KMS-11 (cell line): Measurements from ENCODE around the gene TGOLN2.

Experiments
- H2AFZ ChIP-seq: fragments of 200-600 bp; sonication (generic); 2 replicates; pipeline ENCODE4 v1.6.1; 2016; ENCODE audit warnings: antibody characterized with exemption, mixed run types, low read depth
- H3K27ac ChIP-seq: fragments of 200-600 bp; sonication (generic); 2 replicates; pipeline ENCODE4 v1.6.1; 2016; ENCODE audit warnings: mild to moderate bottlenecking, mixed run types
- H3K27me3 ChIP-seq: fragments of 200-600 bp; sonication (generic); 2 replicates; pipeline ENCODE4 v1.6.1; 2017; ENCODE audit warnings: mild to moderate bottlenecking, low read depth, mixed run types, moderate library complexity; ENCODE audit not compliant: insufficient read depth
- H3K36me3 ChIP-seq: fragments of 200-600 bp; sonication (generic); 2 replicates; pipeline ENCODE4 v1.6.1; 2017; ENCODE audit warnings: mild to moderate bottlenecking, mixed run types; ENCODE audit not compliant: insufficient read depth
- H3K4me1 ChIP-seq: fragments of 200-600 bp; sonication (generic); 2 replicates; pipeline ENCODE4 v1.6.1; 2016; ENCODE audit warnings: mild to moderate bottlenecking, low read depth, mixed run types; ENCODE audit not compliant: poor library complexity, severe bottlenecking
- H3K4me2 ChIP-seq: fragments of 200-600 bp; sonication (generic); 2 replicates; pipeline ENCODE4 v1.7.0; 2016; ENCODE audit warnings: mild to moderate bottlenecking, mixed run types
- H3K4me3 ChIP-seq: fragments of 200-600 bp; sonication (generic); IDR thresholded peaks from 2 replicates; pipeline ENCODE4 v1.6.1; 2017; ENCODE audit warnings: low read depth, low read length, mixed read lengths; ENCODE audit not compliant: insufficient read depth
- H3K79me2 ChIP-seq: fragments of 200-600 bp; sonication (generic); 2 replicates; pipeline ENCODE4 v1.6.1; 2016; ENCODE audit warnings: low read depth, mixed run types; ENCODE audit not compliant: insufficient read depth
- H3K9ac ChIP-seq: fragments of 200-600 bp; sonication (generic); 2 replicates; pipeline ENCODE4 v1.6.1; 2016; ENCODE audit warnings: mild to moderate bottlenecking, mixed run types
- H4K20me1 ChIP-seq: fragments of 200-600 bp; sonication (generic); 2 replicates; pipeline ENCODE4 v1.6.1; 2016; ENCODE audit warnings: mild to moderate bottlenecking, mixed run types; ENCODE audit not compliant: insufficient read depth
- CTCF ChIP-seq: fragments of 200-600 bp; sonication (generic); conservative IDR thresholded peaks from 2 replicates; pipeline ENCODE4 v1.6.1; 2017; ENCODE audit warnings: low read depth, mild to moderate bottlenecking, antibody characterized with exemption, low read length, moderate library complexity, mixed read lengths

Gene TGOLN2

GRCh38 chr2:85283641-85284040, 44.1 kb downstream of the TGOLN2 start:
- no peaks in the 10 kb centered on the region for H3K27me3 ChIP-seq
- no peaks in the 10 kb centered on the region for H4K20me1 ChIP-seq
- H3K4me1 ChIP-seq, result no peaks in the 10 kb centered on the region
- H3K4me3 ChIP-seq, result no peak overlapping the region
- H3K79me2 ChIP-seq, result no peaks in the 10 kb centered on the region
- H3K36me3 ChIP-seq, result no peaks in the 10 kb centered on the region
- TF ChIP-seq CTCF, result no peak
- no peak overlapping the region for H3K27ac ChIP-seq
- no peak overlapping the region for H3K9ac ChIP-seq
- no peak overlapping the region for H2AFZ ChIP-seq
- H3K4me2 ChIP-seq, result no peak overlapping the region

DNA sequence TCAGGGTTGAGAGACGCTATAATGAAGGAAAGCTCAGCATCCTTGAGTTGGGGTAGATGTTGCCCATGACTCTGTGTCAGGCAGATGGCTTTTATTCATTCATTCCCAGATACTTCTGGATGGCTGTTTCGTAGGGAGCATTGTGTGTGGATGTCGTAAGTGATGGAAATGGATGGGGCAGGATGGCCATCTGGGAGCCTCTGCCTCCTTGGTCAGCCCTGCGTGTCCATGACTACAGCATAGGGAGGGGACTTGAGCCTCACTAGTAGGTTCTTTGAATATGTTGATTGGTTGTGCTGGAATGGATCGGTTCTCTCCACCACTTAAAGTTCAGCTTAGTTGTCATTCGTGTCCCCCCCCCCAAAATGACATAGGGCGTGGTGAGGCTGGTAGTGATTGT, 44.9 kb downstream of the TGOLN2 start:
- H4K20me1 ChIP-seq, result no peaks in the 10 kb centered on the region
- H3K36me3 ChIP-seq, result no peaks in the 10 kb centered on the region
- no peak for TF ChIP-seq CTCF
- H3K27me3 ChIP-seq, result no peaks in the 10 kb centered on the region
- H2AFZ ChIP-seq, result no peak overlapping the region
- H3K4me3 ChIP-seq, result no peak overlapping the region
- no peaks in the 10 kb centered on the region for H3K79me2 ChIP-seq
- H3K4me2 ChIP-seq, result no peak overlapping the region
- no peak overlapping the region for H3K27ac ChIP-seq
- H3K4me1 ChIP-seq, result no peaks in the 10 kb centered on the region
- H3K9ac ChIP-seq, result no peak overlapping the region

DNA sequence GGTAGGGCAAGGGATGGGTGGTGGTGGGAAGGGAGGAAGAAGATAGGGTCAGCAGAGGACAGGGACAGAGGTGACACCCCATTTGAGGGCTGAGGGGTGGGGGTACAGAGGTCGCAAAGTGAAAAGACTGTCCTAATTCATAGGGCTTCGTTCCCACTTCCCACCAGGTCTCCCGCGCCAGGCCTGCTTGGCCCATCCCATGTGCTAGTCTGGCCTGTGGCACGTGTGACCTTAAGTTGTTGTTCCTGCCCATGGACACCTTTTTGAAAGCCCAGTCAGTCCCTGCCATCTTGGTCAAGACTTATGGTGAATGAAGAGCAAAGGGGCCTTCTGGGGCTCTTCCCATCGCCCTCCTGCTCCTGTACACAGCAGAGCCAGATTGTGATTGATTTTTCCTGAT, 46.2 kb downstream of the TGOLN2 start:
- Histone ChIP-seq H3K36me3 (no peaks in the 10 kb centered on the region), H3K27me3 (no peaks in the 10 kb centered on the region), H3K27ac (no peak overlapping the region), H3K4me1 (no peaks in the 10 kb centered on the region), H3K9ac (no peak overlapping the region), H3K4me2 (no peak overlapping the region), H3K4me3 (no peak overlapping the region), H2AFZ (no peak overlapping the region), H4K20me1 (no peaks in the 10 kb centered on the region), H3K79me2 (no peaks in the 10 kb centered on the region)
- TF ChIP-seq CTCF, result no peak

GRCh38 chr2:85278361-85278760, 49.4 kb downstream of the TGOLN2 start:
- no peak overlapping the region for H3K4me2 ChIP-seq
- H3K9ac ChIP-seq, result no peak overlapping the region
- no peaks in the 10 kb centered on the region for H4K20me1 ChIP-seq
- no peaks in the 10 kb centered on the region for H3K36me3 ChIP-seq
- TF ChIP-seq CTCF, result no peak
- H3K27ac ChIP-seq, result no peak overlapping the region
- H3K4me1 ChIP-seq, result no peaks in the 10 kb centered on the region
- no peak overlapping the region for H3K4me3 ChIP-seq
- no peaks in the 10 kb centered on the region for H3K79me2 ChIP-seq
- no peaks in the 10 kb centered on the region for H3K27me3 ChIP-seq
- H2AFZ ChIP-seq, result no peak overlapping the region
